ENCODE data around the gene LMAN1. TPM values are rescaled to one million over a fixed set of nuclear protein-coding genes. Genes with fewer than 3 reads are reported as not detected.

The LMAN1 gene
- total and polyA plus RNA-seq, 2 of the 13 experiments (the other 11 are each of a cell fraction or from before 2014, with no cell fraction given) = 127 to 131 TPM

DNA sequence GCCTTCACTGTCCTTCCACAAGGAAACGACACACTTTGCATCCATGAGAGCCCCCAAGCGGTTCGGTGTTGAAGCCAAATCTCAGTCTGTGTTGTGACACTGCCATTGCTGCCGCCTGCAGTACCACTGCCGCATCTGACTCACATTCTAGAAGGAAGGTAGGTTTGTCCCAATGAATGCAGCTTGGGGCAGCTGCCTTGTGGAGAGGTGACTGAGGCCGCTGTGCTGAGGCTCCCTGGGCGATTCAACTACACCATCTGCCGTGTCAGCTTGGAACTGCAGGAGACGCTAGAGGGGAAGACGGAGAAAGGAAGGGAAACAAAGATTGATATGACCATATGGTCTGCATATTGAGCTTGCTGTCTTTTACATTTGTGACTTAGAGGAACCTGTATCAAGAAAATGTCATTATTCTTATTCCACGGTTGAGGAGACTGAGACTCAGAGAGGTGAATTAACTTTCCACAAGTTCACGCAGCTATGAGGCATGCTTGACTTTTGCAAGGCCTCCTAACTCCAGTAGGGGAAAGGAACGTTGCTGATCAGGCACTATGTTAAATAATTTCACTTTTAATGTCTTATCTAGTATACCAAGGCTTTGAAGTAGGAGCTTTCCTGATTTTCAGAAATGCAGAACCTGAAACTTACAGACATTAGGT is 43.5 kb upstream of the LMAN1 start (continued):
- no peak for TF ChIP-seq TEF (CRISPR knock-in tag; IDR thresholded peaks at IDR 0.05)
- peak; percentile 93 for TF ChIP-seq SMC3 (IDR thresholded peaks at IDR 0.05; ENCODE audit: low read length)
- no peak for TF ChIP-seq SMARCC2 (IDR thresholded peaks at IDR 0.05)
- no peak for TF ChIP-seq ZNF614 (CRISPR knock-in tag; IDR thresholded peaks at IDR 0.05; ENCODE audit: borderline replicate concordance)
- 0 out of 2 replicates have a peak, but pooled peaks have one; percentile 16 for TF ChIP-seq PPARG (CRISPR knock-in tag; conservative IDR thresholded peaks at IDR 0.05)
- no peak for TF ChIP-seq ZNF780A (CRISPR knock-in tag; IDR thresholded peaks at IDR 0.05)
- TF ChIP-seq ASH2L (IDR thresholded peaks at IDR 0.05; ENCODE audit: insufficient read length, low read depth, low read length) = no peak
- TF ChIP-seq ELF3 (CRISPR knock-in tag; IDR thresholded peaks at IDR 0.05) = peak; percentile 66
- no peak for TF ChIP-seq ZNF44 (CRISPR knock-in tag; IDR thresholded peaks at IDR 0.05)
- no peak for TF ChIP-seq ZNF746 (CRISPR knock-in tag; IDR thresholded peaks at IDR 0.05)
- 0 out of 2 replicates have a peak, but pooled peaks have one; percentile 16 for TF ChIP-seq ZNF441 (CRISPR knock-in tag; IDR thresholded peaks at IDR 0.05; ENCODE audit: borderline replicate concordance)
- TF ChIP-seq ZNF180 (CRISPR knock-in tag; IDR thresholded peaks at IDR 0.05; ENCODE audit: borderline replicate concordance, low read depth) = no peak
- peak; percentile 19; the same call in 1 of the 2 replicates for TF ChIP-seq HOXA3 (CRISPR knock-in tag; IDR thresholded peaks at IDR 0.05)
- TF ChIP-seq MIER3 (CRISPR knock-in tag; IDR thresholded peaks at IDR 0.05; ENCODE audit: borderline replicate concordance) = peak; percentile 40; the same call in 1 of the 2 replicates
- TF ChIP-seq SYNCRIP (IDR thresholded peaks at IDR 0.05; ENCODE audit: insufficient read depth, low read depth, low read length) = no peak
- TF ChIP-seq HDAC2 (CRISPR knock-in tag; IDR thresholded peaks at IDR 0.05) = peak; percentile 47; the same call in 1 of the 2 replicates
- no peak for TF ChIP-seq ZNF276 (CRISPR knock-in tag; IDR thresholded peaks at IDR 0.05; ENCODE audit: low read depth)
- 0 out of 2 replicates have a peak, but pooled peaks have one; percentile 22 for TF ChIP-seq ZBTB7B (CRISPR knock-in tag; IDR thresholded peaks at IDR 0.05)
- no peak for TF ChIP-seq ZNF207 (IDR thresholded peaks at IDR 0.05; ENCODE audit: borderline replicate concordance)
- no peak for TF ChIP-seq HNF4G (IDR thresholded peaks at IDR 0.05; ENCODE audit: borderline replicate concordance, low read depth, low read length)
- TF ChIP-seq HNF4G (CRISPR knock-in tag; IDR thresholded peaks at IDR 0.05; ENCODE audit: borderline replicate concordance, low read depth) = no peak
- no peak for TF ChIP-seq ZNF776 (CRISPR knock-in tag; IDR thresholded peaks at IDR 0.05)
- TF ChIP-seq ZNF816 (CRISPR knock-in tag; IDR thresholded peaks at IDR 0.05; ENCODE audit: borderline replicate concordance) = no peak
- TF ChIP-seq ZNF20 (CRISPR knock-in tag; IDR thresholded peaks at IDR 0.05) = no peak
- no peak for TF ChIP-seq ZNF674 (CRISPR knock-in tag; IDR thresholded peaks at IDR 0.05; ENCODE audit: low read depth)
- TF ChIP-seq HOXA9 (CRISPR knock-in tag; IDR thresholded peaks at IDR 0.05; ENCODE audit: borderline replicate concordance) = no peak
- TF ChIP-seq ZNF317 (CRISPR knock-in tag; IDR thresholded peaks at IDR 0.05) = no peak
- peak; percentile 39; the same call in 1 of the 2 replicates for TF ChIP-seq MIER2 (CRISPR knock-in tag; IDR thresholded peaks at IDR 0.05)
- no peak for TF ChIP-seq ZNF253 (CRISPR knock-in tag; IDR thresholded peaks at IDR 0.05; ENCODE audit: borderline replicate concordance)
